Stomach smooth muscle (tissue), 2 donors: Measurements from ENCODE around the gene ELK1.

ENCODE experiments used
- H3K27ac ChIP-seq: one replicate; pipeline ENCODE4 v1.7.0; 2013; ENCODE audit warnings: mild to moderate bottlenecking, low read length, inconsistent platforms
- H3K27me3 ChIP-seq, 2 donors: one replicate each; pipeline ENCODE4 v1.7.0; 2013; ENCODE audit warnings: low read length in 2 of 2; ENCODE audit not compliant: insufficient read depth in 2 of 2, control insufficient read depth in 1 of 2
- H3K36me3 ChIP-seq, 2 donors: one replicate each; pipeline ENCODE4 v1.7.0; 2013; ENCODE audit warnings: low read length in 2 of 2; ENCODE audit not compliant: control insufficient read depth in 2 of 2, insufficient read depth in 2 of 2
- H3K4me1 ChIP-seq: one replicate; pipeline ENCODE4 v1.7.0; 2013; ENCODE audit warnings: low read length; ENCODE audit not compliant: control insufficient read depth, insufficient read depth
- H3K4me3 ChIP-seq, 2 donors: one replicate each; pipeline ENCODE4 v1.7.0; 2013; ENCODE audit warnings: low read length in 2 of 2
- H3K9ac ChIP-seq, 2 donors: one replicate each; pipeline ENCODE4 v1.7.0; 2013; ENCODE audit warnings: low read length in 2 of 2, mild to moderate bottlenecking in 1 of 2
- H3K9me3 ChIP-seq, 2 donors: one replicate each; pipeline ENCODE4 v1.7.0; 2013; ENCODE audit warnings: low read length in 2 of 2; ENCODE audit not compliant: control insufficient read depth in 2 of 2
- donor health status: healthy.
- donor health status: Pancreatic carcinoma.

The ELK1 gene

DNA sequence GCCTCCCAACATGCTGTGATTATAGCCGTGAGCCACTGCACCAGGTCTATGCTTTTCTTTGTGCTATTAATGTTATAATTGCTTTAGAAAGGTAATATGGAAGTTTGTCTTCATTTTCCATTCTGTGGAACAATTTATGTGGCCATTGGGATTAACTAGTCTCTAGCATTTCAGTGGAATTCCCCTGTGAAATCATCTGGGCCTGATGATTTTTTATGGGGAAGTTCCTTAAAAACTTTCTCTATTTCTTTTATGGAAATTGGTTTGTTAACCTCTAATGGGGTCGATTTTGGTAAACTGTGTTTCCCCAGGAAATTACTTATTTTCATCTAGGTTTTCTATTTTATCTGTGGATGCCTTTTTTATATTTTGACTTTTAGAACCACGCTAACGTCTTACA, 56.8 kb downstream of the ELK1 start:
- no peaks in the 10 kb centered on the region for H3K36me3 ChIP-seq
- H3K4me1 ChIP-seq = no peaks in the 10 kb centered on the region
- no peak overlapping the region for H3K9ac ChIP-seq
- no peak overlapping the region for H3K4me3 ChIP-seq
- H3K9me3 ChIP-seq = peaks cover 0 to 4% of the 10 kb centered on the region in 2 donors
- no peak overlapping the region for H3K27ac ChIP-seq
- H3K27me3 ChIP-seq = peaks cover 0 to under 1% of the 10 kb centered on the region in 2 donors

DNA sequence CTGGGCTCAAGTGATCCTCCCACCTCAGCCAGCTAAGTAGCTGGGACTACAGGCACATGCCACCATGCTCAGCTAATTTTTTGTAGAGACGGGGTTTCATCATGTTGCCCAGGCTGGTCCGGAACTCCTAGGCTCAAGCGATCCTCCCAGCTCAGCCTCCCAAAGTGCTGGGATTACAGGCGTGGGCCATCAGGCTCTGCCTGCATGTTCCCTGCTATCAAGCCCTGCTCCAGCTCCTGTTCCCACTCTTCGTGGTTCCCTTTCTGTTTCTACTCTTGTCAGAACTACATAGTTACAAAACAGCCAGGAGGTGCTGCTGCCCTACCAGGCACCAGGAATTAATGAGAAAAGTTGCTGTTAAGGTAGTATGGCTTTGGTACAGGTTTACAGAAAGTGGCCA, 59.4 kb downstream of the ELK1 start:
- Histone ChIP-seq H3K4me3 (no peak overlapping the region), H3K9ac (no peak overlapping the region)

DNA sequence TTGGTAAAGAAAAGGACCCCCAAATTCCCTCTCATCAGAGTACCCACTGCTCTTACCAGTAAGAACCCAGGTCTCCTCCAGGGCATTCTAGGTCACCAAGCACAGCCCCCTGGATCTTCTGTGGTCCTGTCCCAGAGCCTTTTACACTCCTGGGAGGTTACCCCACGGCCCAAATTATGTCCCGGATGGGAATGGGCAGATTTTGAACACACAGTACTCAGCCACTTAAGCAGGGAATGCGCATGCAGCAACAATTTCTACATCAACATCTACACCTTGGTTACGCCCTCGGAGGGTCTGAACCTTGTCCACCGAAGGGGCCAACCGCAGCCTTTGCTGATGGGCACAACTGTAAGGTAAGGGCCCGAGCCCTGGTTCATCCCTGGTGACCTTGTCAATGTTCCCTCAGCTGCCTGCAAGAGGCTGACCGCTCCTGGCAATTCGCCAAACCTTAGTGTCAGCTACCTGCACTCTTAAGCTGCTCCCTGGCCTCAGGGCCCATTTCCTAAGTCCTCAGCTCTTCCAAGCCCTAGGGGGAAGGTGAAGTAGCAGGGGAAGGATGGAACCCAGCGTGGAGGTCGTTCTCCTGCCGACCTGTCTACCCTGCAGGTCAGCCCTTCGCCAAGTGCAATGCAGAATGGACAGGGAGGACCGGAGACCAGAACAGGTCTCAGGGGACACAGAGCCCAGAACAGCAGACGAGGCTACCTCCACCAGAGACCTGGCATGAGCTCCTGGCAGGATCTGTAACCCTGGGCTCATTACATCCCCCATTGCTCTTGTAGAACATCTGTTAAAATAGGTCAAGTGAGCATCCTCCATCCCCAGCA, 62.2 kb downstream of the ELK1 start:
- H3K9ac ChIP-seq = no peak overlapping the region
- peaks cover 0 to 2% of the 10 kb centered on the region in 2 donors for H3K36me3 ChIP-seq
- H3K27ac ChIP-seq = no peak overlapping the region
- no peaks in the 10 kb centered on the region for H3K9me3 ChIP-seq
- H3K27me3 ChIP-seq = peaks cover 0 to 5% of the 10 kb centered on the region in 2 donors
- H3K4me3 ChIP-seq = no peak overlapping the region
- peaks cover 6% of the 10 kb centered on the region for H3K4me1 ChIP-seq

More for the DNA sequence above, 59.4 kb downstream of the ELK1 start:
- H3K27me3 ChIP-seq = peaks cover 0 to 5% of the 10 kb centered on the region in 2 donors
- no peak overlapping the region for H3K27ac ChIP-seq
- no peaks in the 10 kb centered on the region for H3K9me3 ChIP-seq
- H3K4me1 ChIP-seq = no peaks in the 10 kb centered on the region
- H3K36me3 ChIP-seq = no peaks in the 10 kb centered on the region

DNA sequence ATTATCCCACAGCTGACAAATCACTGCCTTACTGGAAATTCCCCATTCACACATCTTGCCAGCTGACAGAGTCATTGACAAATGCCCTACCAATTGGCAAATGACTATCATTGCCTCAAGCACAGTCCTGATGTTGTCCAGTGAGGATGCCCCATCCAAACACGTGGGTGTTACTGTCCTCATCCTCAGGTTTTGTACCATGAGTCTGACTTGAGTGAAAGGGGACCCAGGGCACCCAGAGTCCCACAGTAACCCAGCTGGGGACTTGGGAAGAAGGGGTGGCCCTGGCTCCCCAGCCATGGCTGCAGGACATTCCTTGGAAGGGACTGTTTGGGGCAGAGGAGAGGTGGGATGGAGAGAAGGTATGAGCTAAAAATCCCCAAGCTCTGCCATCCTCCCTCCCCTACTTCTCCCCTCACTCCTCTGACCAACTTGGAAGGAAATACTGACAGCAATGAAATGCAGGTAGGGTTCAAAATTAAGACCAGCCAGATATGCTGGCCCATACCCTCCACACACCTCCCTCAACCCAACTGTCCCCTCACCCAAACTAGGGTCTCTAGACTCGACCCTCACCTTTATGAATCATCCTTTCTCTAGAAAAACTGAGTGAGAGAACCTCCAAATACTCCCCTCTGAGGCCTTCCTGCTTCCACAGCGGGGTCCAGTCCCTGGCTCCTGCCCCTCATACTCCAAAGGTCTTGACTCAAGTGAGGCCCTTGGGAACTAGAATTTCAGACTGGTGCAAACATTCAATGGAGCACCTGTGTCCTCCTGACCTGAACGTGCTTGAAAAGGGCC, 63.1 kb downstream of the ELK1 start:
- no peak overlapping the region for H3K9ac ChIP-seq

DNA sequence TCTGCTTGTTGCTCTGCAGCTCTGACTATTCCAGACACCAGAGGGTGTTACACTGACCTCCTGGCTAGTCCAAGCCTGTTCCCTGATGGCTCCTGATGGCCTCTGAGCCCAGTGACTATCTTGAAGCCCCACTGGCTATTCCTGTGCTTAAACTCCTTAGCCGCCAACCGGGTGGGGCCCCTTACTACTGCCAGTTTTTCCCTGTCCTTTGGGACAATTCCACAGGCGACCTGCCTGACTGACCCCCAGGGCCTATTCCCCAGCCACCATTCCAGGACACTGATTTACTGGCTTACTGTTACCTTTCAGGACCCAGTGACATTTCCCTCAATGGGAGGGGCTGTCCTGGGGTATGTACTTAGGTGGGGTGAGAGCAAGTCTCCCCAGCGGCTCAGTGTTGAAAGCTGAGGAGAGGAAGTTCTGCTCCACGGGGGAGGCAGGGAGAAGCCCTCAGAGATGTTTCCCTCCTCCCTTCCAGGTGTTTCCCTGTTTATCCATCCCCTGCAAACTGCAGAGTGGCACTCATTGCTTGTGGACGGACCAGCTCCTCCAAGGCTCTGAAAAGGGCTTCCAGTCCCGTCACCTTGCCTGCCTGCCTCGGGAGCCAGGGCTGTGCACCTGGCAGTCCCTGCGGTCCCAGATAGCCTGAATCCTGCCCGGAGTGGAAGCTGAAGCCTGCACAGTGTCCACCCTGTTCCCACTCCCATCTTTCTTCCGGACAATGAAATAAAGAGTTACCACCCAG, 64.1 kb downstream of the ELK1 start:
- Histone ChIP-seq H3K27me3 (peaks cover 0 to 5% of the 10 kb centered on the region in 2 donors), H3K4me3 (no peak overlapping the region), H3K27ac (no peak overlapping the region), H3K4me1 (peaks cover 11% of the 10 kb centered on the region), H3K36me3 (peaks cover 0 to 2% of the 10 kb centered on the region in 2 donors), H3K9ac (no peak overlapping the region), H3K9me3 (no peaks in the 10 kb centered on the region)

More for the DNA sequence above, 63.1 kb downstream of the ELK1 start:
- peaks cover 0 to 2% of the 10 kb centered on the region in 2 donors for H3K36me3 ChIP-seq
- H3K4me3 ChIP-seq = no peak overlapping the region
- no peaks in the 10 kb centered on the region for H3K9me3 ChIP-seq
- H3K4me1 ChIP-seq = peaks cover 7% of the 10 kb centered on the region
- no peak overlapping the region for H3K27ac ChIP-seq
- peaks cover 0 to 5% of the 10 kb centered on the region in 2 donors for H3K27me3 ChIP-seq
